NCI-H2081 treated with DMSO at 0.1 percent for 48 hours (cell line): ENCODE data around the gene AKAP12.

Source experiments
- DNase-seq: peaks from one replicate; lab custom pipeline; 2025; lab: John Stamatoyannopoulos, UW

AKAP12 gene

GRCh38 chr6:151284548-151285017 lies 44.8 kb downstream of the AKAP12 start:
- no peak for DNase-seq

DNA sequence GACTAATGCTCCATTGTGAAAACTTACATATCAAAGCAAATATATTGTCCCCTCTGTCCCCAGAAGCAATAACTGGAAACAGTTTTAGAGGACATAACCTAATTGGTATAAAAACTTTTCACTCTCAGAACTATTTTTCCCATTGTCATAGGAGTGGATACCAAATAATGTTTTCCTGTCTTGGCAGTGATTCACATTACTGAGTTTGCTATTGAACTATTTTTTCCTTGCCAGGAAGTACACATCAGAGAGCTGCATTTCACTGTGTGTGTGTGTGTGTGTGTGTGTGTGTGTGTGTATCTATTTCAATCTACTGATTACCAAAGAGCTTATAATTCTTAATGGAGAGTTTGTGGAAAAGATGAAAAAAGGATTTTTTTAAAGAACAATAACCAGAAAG lies 45.4 kb downstream of the AKAP12 start:
- DNase-seq: no peak

DNA sequence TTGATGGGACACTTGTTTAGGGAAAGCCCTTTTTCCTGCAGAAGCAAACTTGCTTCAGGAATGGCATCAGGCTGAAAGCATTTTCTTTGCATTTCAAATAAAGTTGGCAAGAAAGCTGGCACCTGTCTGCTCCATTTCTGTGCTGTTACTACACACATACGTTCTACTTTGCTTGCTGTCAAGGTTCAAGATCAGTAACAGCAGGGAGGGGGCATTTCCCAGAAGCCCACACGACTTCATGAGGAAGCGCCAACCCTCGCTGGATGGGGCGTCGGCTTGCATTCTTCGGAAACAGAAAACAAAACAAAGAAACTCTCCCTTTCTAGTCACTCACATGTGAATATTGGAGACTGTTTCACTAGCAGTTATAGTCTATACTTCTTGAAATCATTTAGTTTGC lies 46.4 kb downstream of the AKAP12 start:
- DNase-seq: no peak

- no peak for DNase-seq
These were observed 49.1 kb downstream of the AKAP12 start for GRCh38 chr6:151288712-151289398.

GRCh38 chr6:151289399-151290007 lies 49.7 kb downstream of the AKAP12 start:
- no peak for DNase-seq

GRCh38 chr6:151290877-151291721 lies 51.3 kb downstream of the AKAP12 start:
- DNase-seq: no peak

GRCh38 chr6:151291722-151292059 lies 51.9 kb downstream of the AKAP12 start:
- DNase-seq: no peak

DNA sequence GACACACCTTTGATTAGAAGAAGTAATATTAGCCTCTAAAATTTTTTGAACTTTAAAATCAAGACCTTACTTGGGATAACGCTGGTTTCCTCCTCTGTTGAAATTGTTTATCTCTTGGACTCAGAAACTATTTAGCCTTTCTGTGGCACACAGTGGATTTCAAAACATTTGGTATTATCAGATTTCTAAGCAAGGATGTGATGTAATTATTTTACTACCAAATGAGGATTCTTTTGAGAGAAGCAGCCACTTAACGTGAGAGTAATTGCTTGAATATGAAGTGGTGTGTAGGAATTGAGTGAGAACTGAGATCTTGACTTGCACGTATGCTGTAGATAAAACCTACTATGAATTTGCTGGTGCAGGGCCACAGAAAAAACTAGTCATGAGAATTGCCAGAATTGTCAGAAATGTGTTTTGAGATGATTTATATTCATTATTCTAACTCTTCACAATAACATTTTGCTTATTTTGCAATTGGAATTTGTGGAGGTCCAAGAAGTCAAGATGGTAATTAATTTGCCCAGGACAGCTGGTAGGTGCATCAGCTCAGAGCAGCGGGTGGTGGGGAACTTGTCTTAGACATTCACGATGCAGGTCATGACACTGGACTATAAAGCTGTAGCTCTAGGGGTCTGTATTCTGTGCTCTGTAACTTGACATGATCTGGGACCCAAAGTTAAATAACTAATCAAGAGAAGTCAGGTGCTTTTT lies 53.4 kb downstream of the AKAP12 start:
- DNase-seq: no peak

GRCh38 chr6:151293688-151294016 lies 53.9 kb downstream of the AKAP12 start:
- no peak for DNase-seq

- no peak for DNase-seq
These were observed 54.9 kb downstream of the AKAP12 start for GRCh38 chr6:151294561-151295101.

- no peak for DNase-seq
These were observed 58.1 kb downstream of the AKAP12 start for GRCh38 chr6:151297886-151298285.

DNA sequence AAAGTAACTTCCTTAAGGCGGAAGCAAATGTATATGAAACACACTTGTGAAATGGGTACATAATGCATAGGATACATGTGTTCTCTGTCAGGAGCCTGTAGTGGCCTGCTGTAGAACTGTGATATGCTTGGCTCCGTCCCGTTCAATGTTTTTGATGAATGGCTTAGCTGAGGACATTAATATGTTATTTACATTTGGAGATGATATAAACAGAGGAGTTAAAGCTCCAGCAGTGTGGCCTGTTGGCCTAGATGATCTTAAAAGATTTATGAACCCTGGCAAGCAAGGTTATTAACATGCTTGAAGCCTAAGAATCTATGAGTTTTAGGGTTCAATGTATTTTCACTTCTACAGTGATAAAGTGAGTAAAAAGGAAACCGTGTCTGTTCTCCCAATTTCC lies 59.2 kb downstream of the AKAP12 start:
- DNase-seq: no peak

- no peak for DNase-seq
These were observed 60.7 kb downstream of the AKAP12 start for GRCh38 chr6:151300267-151300991.

- no peak for DNase-seq
These were observed 61.8 kb downstream of the AKAP12 start for GRCh38 chr6:151301547-151301946.

DNA sequence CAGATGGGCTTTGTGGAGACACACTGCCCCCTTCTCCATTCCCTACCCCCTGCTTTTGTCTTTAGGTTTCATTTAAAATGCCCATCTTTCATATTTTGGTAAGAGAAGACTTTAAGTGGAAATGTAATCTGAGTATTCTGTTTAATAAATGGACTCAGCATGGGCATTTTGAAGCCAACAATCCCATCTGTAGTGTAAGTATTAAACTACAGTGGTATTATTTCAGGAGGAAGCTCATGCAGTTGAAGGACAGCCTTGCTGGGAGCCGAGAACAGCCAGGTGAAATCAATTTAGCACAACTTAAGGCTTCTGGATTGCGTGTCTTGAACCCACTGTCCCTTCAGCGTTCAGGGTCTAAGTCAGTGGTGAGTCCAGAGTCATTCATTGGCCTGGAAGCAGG lies 63.5 kb downstream of the AKAP12 start:
- no peak for DNase-seq

DNA sequence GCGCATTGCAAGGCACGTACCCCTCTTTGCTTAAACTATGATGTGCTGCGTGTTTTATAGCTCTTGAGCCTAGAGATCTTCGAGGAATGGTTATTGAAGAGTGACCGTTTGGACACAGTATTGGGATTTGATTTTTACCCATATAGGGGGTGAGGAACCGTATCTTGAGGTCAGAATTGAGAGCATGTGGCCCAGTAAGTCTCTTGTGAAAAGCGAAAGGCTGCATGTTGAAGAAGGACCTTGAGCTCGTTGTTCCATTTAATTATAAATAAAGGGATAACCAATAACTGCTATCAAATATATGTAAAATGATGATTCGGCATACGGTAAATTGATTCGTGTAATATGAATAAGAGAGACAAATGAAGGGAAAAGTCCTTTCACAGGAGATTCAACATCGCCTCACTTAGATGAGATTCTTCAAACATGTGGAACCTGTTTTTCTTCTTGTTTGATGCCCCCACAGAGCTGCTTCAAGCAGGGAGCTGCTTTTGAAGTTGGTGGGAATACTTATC lies 66.6 kb downstream of the AKAP12 start:
- no peak for DNase-seq

GRCh38 chr6:151307501-151307900 lies 67.7 kb downstream of the AKAP12 start:
- DNase-seq: no peak

DNA sequence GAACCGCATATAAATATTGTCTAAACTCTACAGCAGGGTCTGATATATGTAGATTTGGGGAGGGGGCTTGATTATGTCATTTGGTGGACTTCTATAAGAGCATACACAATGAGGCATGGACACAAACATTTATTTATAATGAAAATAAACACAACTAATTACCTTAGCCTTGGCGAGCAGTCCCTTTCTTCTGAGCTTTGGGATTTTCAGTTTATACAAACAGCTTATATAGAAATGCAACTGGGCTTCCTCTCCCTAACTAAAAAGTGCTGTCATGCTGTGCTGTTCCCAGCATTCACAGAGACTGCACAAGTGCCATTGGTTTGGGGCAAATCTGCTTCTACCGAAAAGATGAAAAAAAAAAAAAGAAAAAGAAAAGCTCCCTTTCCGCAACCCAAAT lies 69.9 kb downstream of the AKAP12 start:
- no peak for DNase-seq

DNA sequence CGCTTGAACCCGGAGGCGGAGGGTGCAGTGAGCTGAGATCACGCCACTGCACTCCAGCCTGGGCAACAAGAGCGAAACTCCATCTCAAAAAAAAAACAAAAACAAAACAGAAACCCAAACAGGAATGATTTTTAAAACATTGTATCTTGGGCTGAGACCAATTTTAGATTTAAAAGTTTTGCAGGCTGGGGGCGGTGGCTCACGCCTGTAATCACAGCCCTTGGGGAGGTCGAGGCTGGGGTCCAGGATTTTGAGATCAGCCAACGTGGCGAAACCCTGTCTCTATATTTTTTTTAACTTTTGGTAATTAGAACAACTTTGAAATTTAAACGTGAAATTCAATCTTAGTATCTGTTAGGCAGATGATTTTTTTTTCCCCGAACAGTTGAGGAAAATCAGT lies 70.5 kb downstream of the AKAP12 start:
- no peak for DNase-seq

DNA sequence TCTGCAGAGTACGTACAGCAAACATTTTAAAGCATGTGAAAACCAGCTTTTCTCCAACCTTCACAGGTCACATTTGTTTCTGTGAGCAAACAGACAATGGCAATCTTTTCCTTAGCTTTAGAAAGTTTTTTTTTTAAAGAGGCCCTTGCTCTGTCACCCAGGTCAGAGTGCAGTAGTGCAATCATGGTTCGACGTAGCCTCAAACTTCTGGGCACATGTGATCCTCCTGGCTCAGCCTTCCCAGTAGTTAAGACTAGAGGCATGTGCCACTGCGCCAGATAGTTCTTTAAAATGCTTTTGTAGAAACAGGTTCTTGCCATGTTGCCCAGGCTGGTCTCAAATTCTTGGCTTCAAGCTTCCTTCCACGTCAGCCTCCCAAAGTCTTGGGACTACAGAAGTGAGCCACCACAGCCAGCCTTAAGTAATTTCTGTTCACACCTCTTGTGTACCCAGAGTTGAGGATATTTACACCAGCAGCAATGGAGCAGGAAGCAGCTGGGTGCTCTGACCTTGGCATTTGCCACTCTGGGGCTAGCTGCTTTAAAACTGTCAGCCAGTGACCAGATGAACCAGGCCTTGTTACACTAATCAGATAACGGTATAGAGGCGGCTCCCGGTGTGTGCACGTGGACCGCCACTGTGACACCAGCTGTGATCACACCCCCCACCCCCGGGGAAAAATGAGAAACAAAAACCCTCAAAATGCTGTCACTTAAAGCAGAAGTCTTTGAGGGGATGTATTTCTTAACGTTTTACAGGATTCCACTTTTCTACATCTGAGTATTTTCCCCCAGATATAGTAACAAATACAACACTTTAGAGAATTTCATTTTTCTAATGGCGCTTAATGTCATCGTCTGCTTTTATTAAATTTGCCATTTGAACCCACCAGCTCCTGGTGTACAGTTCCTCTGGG lies 71.3 kb downstream of the AKAP12 start:
- no peak for DNase-seq
